ENCODE results near the gene TFCP2L1. TPM values are rescaled to one million over a fixed set of nuclear protein-coding genes. Genes with fewer than 3 reads are reported as not detected.

The TFCP2L1 gene
- total RNA-seq, 1 experiment from 2014 or later, result 4.3 TPM

- no peak for DNase-seq (ENCODE audit: low spot score)
- no peak for ATAC-seq
- CTCF ChIA-PET, result no interaction called here
- no peaks in the 10 kb centered on the region; the same call in 1 of the 2 replicates for H3K9me3 Mint-ChIP-seq
- H3K27ac Mint-ChIP-seq, result no peak overlapping the region
- H3K27me3 Mint-ChIP-seq (ENCODE audit: low read depth), result no peaks in the 10 kb centered on the region; the same call in none of the 2 replicates
- H3K4me1 Mint-ChIP-seq, result no peaks in the 10 kb centered on the region
- no peaks in the 10 kb centered on the region for H3K36me3 Mint-ChIP-seq
- POLR2A ChIA-PET, result no interaction called here
- no peak overlapping the region for H3K4me3 Mint-ChIP-seq
- TF ChIP-seq ATF3 (CRISPR knock-in tag; conservative IDR thresholded peaks at IDR 0.05) (no peak), ZNF281 (CRISPR knock-in tag; IDR thresholded peaks at IDR 0.05) (no peak), CREM (CRISPR knock-in tag; IDR thresholded peaks at IDR 0.05) (no peak), TEAD1 (CRISPR knock-in tag; IDR thresholded peaks at IDR 0.05) (no peak), GRHL2 (CRISPR knock-in tag; IDR thresholded peaks at IDR 0.05; ENCODE audit: insufficient replicate concordance, severe bottlenecking) (no peak), TCF7 (CRISPR knock-in tag; IDR thresholded peaks at IDR 0.05; ENCODE audit: low read depth) (no peak), FOXJ3 (CRISPR knock-in tag; IDR thresholded peaks at IDR 0.05; ENCODE audit: borderline replicate concordance) (no peak), E2F5 (CRISPR knock-in tag; IDR thresholded peaks at IDR 0.05) (no peak), SMAD4 (CRISPR knock-in tag; IDR thresholded peaks at IDR 0.05) (no peak)
Observed at GRCh38 chr2:121307048-121307447, 22.0 kb upstream of the TFCP2L1 start.

GRCh38 chr2:121304941-121305340 lies 19.9 kb upstream of the TFCP2L1 start:
- ChIA-PET CTCF (no interaction called here), POLR2A (no interaction called here)
- H3K36me3 Mint-ChIP-seq, result no peaks in the 10 kb centered on the region
- H3K9me3 Mint-ChIP-seq, result no peaks in the 10 kb centered on the region; the same call in 1 of the 2 replicates
- no peaks in the 10 kb centered on the region; the same call in none of the 2 replicates for H3K27me3 Mint-ChIP-seq (ENCODE audit: low read depth)
- no peak overlapping the region for H3K4me3 Mint-ChIP-seq
- DNase-seq (ENCODE audit: low spot score) (no peak), ATAC-seq (no peak)
- H3K27ac Mint-ChIP-seq, result no peak overlapping the region
- TF ChIP-seq SP1 (CRISPR knock-in tag; conservative IDR thresholded peaks at IDR 0.05) (no peak), FOXP4 (CRISPR knock-in tag; IDR thresholded peaks at IDR 0.05) (no peak), RELA (CRISPR knock-in tag; IDR thresholded peaks at IDR 0.05; ENCODE audit: borderline replicate concordance) (no peak), NFATC4 (CRISPR knock-in tag; IDR thresholded peaks at IDR 0.05) (no peak), CTCF (IDR thresholded peaks at IDR 0.05) (no peak), RORB (CRISPR knock-in tag; IDR thresholded peaks at IDR 0.05) (no peak), GTF2I (CRISPR knock-in tag; conservative IDR thresholded peaks at IDR 0.05) (no peak), EMX1 (CRISPR knock-in tag; IDR thresholded peaks at IDR 0.05) (no peak), IRF1 (CRISPR knock-in tag; IDR thresholded peaks at IDR 0.05) (no peak), SMAD3 (CRISPR knock-in tag; IDR thresholded peaks at IDR 0.05; ENCODE audit: borderline replicate concordance) (no peak), ZNF219 (CRISPR knock-in tag; IDR thresholded peaks at IDR 0.05; ENCODE audit: borderline replicate concordance) (no peak), ZNF416 (CRISPR knock-in tag; IDR thresholded peaks at IDR 0.05) (no peak)
- H3K4me1 Mint-ChIP-seq, result no peaks in the 10 kb centered on the region
